ENCODE measurements around the gene CUBN.
"Not testable (repeated sequence)": the region's sequence is repeated elsewhere in the genome, so short reads cannot be mapped to it uniquely, and the experiment has no call there.

Gene CUBN

GRCh38 chr10:17022466-17022825, 107.2 kb downstream of the CUBN start:
- FAIRE-seq, result no peak
- no peak for TF ChIP-seq CTCF (IDR thresholded peaks at IDR 0.05; ENCODE audit: insufficient read depth, missing control alignments)
- DNase-seq (ENCODE audit: insufficient read length, low spot score), result no peak

GRCh38 chr10:17021656-17022465, 107.8 kb downstream of the CUBN start:
- DNase-seq (ENCODE audit: insufficient read length, low spot score), result no peak
- FAIRE-seq, result no peak
- TF ChIP-seq CTCF (IDR thresholded peaks at IDR 0.05; ENCODE audit: insufficient read depth, missing control alignments), result no peak

GRCh38 chr10:17019696-17020095, 109.9 kb downstream of the CUBN start:
- no peak for TF ChIP-seq CTCF (IDR thresholded peaks at IDR 0.05; ENCODE audit: insufficient read depth, missing control alignments)
- DNase-seq (ENCODE audit: insufficient read length, low spot score) (no peak), FAIRE-seq (no peak)

- not testable (repeated sequence) for FAIRE-seq; DNase-seq (ENCODE audit: insufficient read length, low spot score)
These were observed 116.3 kb downstream of the CUBN start for GRCh38 chr10:17013131-17013983.

GRCh38 chr10:17012731-17013130, 116.9 kb downstream of the CUBN start:
- DNase-seq (ENCODE audit: insufficient read length, low spot score); FAIRE-seq: not testable (repeated sequence)

GRCh38 chr10:17010363-17011145, 119.1 kb downstream of the CUBN start:
- DNase-seq (ENCODE audit: insufficient read length, low spot score), result no peak
- TF ChIP-seq CTCF (IDR thresholded peaks at IDR 0.05; ENCODE audit: insufficient read depth, missing control alignments), result no peak
- FAIRE-seq, result no peak

GRCh38 chr10:17009212-17009700, 120.4 kb downstream of the CUBN start:
- DNase-seq (ENCODE audit: insufficient read length, low spot score), result no peak
- TF ChIP-seq CTCF (IDR thresholded peaks at IDR 0.05; ENCODE audit: insufficient read depth, missing control alignments), result no peak
- no peak for FAIRE-seq

Data from D721Med (cell line).